CD4-positive, alpha-beta T cell treated with Interleukin-15 for 4 hours (primary cell): ENCODE data around the gene TLN1.

ENCODE experiments used
- DNase-seq: peaks from one replicate; pipeline ENCODE4 v3.0.0-alpha.2; 2020; ENCODE audit warnings: low spot score

TLN1 gene

GRCh38 chr9:35728041-35728971 lies 3.7 kb downstream of the TLN1 start:
- DNase-seq, result peak; percentile 31

DNA sequence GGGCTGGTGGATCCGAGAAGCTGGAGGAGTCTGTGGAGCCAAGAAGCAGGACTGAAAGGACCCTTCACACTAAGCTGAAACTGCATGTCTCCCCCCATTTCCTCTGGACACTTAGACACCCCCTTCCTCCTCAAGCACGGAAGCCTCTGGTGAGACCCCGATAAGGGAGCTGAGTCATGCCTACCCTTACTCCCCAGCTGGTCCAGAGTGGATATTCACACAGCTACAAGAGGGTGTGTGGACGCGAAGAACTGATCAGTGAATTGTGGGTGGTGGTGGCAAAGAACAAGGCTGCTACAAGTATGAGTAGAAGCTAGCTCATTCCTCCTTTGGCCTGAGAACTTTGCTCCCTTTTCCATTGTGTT lies 4.3 kb downstream of the TLN1 start:
- no peak for DNase-seq

- peak; percentile 36 for DNase-seq
These were observed 5.1 kb downstream of the TLN1 start for GRCh38 chr9:35726931-35727330.

DNA sequence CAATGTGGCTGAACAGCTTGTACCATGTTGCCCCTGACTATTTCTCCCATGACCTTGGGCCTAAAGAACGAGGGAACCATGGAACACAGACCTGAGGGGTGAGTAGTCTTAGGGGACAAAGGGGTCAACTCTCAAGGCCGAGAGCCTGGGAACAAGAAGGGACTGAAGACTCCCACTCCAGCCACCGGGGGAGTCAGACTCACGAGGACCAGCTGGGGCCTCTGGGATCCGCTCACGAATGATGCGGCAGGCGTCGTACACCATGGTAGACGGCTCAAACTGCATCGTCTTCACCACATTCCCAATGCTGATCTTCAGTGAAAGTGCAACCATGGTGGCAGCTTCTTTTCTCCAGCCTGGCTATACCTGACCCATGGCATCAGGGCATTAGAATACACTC lies 6.6 kb downstream of the TLN1 start:
- DNase-seq, result no peak

GRCh38 chr9:35723908-35724307 lies 8.1 kb downstream of the TLN1 start:
- DNase-seq, result no peak

GRCh38 chr9:35723426-35723825 lies 8.6 kb downstream of the TLN1 start:
- no peak for DNase-seq

DNA sequence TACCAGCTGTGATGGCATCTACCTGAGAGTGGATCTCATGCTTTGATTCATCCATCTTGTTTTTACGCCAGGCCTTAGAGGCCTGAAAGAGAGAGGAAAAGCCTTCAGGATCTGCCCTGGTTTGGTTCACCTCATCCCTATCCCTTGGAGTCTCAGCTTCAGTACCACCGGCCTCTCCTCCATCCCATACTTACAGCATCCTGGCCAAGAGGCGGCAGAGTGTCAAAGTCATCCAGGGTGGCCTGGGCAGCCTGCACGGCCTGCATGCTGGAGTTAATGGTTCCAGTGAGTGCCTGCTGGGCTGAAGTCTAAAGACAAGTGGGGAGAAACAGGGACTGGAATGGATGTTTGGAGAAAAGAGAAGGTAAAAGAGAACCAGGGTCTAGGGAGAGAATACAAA lies 12.4 kb downstream of the TLN1 start:
- no peak for DNase-seq

GRCh38 chr9:35718721-35719511 lies 13.1 kb downstream of the TLN1 start:
- no peak for DNase-seq

GRCh38 chr9:35717132-35717870 lies 14.7 kb downstream of the TLN1 start:
- DNase-seq, result no peak

- DNase-seq, result no peak
These were observed 15.8 kb downstream of the TLN1 start for GRCh38 chr9:35716230-35716629.

GRCh38 chr9:35714579-35715252 lies 17.3 kb downstream of the TLN1 start:
- no peak for DNase-seq

GRCh38 chr9:35714123-35714522 lies 17.9 kb downstream of the TLN1 start:
- DNase-seq, result no peak

- no peak for DNase-seq
These were observed 18.4 kb downstream of the TLN1 start for GRCh38 chr9:35713578-35713977.

DNA sequence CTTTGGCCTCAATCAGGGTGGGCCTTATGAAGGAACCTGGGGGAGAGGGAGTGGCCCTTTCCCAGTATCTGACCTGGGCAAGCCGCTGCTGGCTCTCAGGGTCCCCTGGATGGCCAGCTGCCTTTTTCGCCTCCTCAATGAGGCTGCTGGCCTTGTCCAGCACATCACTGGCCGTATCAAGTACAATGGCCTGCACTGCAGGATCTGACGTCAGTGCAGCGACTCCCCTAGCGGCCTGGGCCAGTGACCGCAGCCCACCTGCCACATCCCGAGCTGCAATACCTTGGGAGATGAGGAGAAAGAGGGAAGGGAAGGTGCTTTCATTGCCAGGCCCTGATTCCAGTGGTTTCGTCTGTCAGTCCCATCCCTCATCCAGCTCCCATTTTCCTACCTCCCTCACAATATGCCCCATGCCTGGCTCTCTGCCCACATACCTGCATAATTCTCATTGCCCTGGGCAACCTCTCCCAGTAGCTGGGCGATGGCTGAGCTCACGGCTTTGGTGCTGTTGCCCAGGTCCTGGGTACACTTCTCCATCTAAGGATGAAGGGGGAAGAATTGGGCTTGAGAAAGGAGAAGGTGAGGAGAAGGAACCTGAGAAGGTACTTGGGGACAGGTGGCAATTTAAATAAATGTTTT lies 19.1 kb downstream of the TLN1 start:
- no peak for DNase-seq

- no peak for DNase-seq
These were observed 20.2 kb downstream of the TLN1 start for GRCh38 chr9:35711501-35712428.

- DNase-seq, result no peak
These were observed 21.0 kb downstream of the TLN1 start for GRCh38 chr9:35710818-35711500.

GRCh38 chr9:35708146-35708545 lies 23.8 kb downstream of the TLN1 start:
- DNase-seq, result no peak

- no peak for DNase-seq
These were observed 25.0 kb downstream of the TLN1 start for GRCh38 chr9:35706951-35707350.

DNA sequence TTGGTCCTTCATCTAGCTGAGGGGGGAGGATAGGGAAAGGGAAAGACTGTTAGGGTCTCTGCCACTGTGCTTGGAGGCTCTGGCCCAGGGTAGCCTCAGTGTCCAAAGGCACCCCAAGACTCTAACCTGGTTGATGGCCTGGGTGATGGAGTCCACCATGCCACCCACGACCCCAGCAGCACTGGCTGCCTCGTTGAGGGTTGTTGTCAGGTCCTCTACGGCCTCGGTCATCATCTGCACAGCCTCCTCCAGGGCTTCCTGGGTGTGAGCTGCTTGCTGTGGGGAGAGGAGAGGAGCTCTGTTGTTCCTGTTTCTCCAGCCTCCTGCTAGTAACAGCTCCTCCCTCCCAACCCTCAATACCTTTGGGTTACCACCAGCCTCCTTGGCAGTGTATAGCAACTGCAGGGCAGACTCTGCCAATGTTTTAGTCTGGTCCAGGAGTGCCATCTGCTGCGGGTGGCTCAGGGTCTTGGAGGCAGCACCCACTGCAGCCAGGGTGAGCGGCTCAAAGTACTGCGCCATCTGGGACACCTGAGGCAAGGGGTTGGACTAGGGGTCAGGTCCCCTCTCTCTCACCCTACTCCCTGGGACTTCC lies 26.1 kb downstream of the TLN1 start:
- no peak for DNase-seq
